ENCODE data around the gene KIAA1755.

- no peak for TF ChIP-seq CTCF (IDR thresholded peaks at IDR 0.05)
- no peak for TF ChIP-seq ZFX (IDR thresholded peaks at IDR 0.05; ENCODE audit: borderline replicate concordance)
Measured at GRCh38 chr20:38213607-38213940, 47.0 kb downstream of the KIAA1755 start.
